GM18526 (cell line): ENCODE results near the gene DDB1.

Experiments
- POLR2A ChIP-seq: IDR thresholded peaks from 3 replicates; pipeline ENCODE4 v1.6.1; 2011; ENCODE audit not compliant: insufficient read length; ENCODE audit errors: extremely low read depth

Gene DDB1

DNA sequence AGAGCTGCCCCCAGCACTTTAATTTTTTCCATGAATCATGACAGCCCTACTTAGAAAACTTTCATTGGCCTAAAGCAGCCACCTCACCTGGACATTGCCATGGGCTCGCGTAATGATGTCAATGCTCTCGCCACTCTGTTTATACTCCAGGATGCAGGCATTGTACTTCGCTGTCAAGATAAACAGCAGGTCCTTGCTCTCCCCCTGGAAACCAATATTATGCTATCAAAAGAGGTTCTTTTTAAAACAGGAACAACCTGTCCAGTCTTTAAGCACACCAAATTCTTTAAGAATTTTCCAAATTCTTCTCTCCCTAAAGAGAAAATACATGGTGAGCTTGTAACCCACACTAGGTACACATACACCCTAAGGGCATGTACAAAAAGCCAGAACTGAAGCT, 3.0 kb downstream of the DDB1 start:
- no peak for TF ChIP-seq POLR2A

DNA sequence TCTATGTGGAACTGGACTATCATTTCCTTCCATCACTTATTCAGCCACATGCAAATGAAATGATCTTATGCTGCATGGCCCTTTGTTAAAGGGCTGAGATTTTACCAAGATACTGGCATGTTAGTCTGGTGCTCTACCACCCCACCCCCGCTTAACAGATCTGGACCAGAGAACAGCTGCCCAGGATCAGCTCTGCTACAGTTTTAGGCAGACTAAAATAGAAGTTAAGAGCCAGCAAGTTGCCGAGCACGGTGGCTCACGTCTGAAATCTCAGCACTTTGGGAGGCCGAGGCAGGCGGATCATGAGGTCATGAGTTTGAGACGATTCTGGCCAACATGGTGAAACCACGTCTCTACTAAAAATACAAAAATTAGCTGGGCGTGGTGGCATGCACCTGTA, 4.6 kb downstream of the DDB1 start:
- TF ChIP-seq POLR2A = no peak

DNA sequence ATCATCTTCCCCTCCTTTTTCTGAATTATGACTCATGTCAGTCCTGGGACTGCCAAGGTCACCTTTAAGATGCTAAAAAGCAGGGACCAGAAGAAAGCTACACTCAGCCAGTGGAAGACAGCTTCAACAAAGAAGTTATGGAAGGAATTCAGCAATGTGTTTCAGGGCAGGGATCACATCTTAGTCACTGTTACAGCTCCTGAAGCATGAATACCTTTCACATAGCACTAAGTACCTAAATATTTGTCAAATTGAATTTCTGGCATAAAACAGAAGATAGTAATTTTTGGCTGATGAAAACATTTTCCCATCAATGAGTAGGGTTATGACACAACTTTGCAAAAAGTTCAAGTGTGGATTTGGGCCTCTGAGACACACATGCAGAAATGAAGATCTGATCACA, 5.2 kb downstream of the DDB1 start:
- no peak for TF ChIP-seq POLR2A

DNA sequence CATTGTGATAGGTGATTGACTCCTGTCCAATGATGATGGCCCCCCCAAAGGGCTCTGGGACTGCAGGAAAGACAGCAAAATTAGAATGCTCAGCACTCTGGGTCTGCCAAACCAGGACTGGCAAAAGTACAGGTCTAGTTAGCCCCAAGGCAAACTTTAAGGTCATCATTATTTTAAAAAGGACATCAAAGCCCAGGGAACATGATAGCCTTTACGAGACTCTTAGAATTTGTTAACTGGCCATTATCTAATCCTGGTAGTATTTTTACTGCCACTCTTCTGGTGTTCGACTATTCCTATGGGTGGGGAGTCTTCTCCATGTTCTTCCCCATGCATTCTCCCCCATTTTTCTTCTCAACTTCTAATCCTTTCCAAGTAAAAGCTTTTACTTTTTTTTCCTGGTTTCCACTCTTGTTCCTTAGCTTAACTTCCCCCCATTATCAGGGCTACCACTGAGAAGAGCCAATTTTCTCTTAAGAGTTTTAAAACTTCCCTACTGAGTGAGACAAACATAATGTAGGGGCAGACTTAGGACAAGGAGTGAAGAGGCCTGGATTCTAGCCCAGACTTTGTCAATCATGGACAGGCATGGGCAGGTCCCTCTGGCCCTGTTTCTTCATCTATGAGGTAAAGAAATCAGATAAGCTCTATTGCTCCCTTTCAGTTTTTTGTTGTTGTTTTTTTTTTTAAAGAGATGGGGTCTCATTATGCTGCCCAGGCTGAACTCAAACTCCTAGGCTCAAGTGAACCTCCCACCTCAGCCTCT, 7.1 kb downstream of the DDB1 start:
- no peak for TF ChIP-seq POLR2A

DNA sequence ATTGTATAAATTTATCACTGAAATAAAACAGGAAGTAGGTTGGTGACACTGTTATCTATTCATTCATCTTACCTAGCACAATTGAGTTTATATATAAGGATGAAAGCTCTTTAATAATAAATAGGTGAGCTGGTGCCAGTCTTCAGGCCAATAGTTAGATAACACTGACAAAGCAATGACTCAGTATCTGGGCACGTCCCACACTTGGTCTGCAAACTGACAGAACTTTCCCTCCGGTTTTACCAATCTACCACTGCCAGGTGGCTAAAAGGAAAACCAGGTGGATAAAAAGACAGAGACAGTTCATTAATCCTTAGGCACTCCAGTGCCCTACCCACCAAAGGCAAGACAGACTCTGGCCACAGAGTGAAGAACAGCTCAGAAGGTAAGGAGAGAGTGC, 17.6 kb downstream of the DDB1 start:
- TF ChIP-seq POLR2A = no peak

DNA sequence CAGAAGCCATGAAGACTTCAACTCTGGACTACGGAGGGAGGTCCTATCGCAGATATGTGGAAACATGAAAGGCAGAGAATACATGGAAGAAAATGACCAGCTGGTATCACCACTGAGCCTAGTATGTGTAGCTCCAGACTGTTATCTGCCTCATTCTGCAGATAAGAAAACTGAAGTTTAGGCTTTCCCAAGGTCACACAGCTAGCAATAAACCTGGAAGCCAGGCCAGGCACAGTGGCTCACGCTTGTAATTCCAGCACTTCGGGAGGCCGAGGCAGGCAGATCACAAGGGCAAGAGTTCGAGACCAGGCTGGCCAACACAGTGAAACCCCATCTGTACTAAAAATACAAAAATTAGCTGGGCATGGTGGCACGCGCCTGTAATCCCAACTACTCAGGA, 22.2 kb downstream of the DDB1 start:
- TF ChIP-seq POLR2A = no peak

DNA sequence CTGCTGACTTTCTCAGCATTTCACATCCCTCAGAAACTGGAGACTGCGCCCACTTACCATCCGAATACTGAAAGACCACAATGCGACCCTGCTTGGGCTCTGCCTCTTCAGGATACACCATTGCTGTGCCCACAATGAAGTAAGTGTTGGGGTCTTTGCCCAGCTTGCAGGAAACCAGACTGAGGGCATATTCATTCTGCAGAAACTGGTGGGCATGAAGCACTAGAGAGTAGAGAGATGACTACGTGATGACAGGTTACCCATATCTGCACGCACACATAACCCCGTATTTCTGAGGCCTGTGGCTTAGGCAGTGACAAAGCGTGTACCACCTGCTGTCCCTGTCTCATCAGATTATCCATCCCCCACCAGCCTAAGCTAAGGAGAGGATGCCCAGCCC, 23.2 kb downstream of the DDB1 start:
- TF ChIP-seq POLR2A = no peak

DNA sequence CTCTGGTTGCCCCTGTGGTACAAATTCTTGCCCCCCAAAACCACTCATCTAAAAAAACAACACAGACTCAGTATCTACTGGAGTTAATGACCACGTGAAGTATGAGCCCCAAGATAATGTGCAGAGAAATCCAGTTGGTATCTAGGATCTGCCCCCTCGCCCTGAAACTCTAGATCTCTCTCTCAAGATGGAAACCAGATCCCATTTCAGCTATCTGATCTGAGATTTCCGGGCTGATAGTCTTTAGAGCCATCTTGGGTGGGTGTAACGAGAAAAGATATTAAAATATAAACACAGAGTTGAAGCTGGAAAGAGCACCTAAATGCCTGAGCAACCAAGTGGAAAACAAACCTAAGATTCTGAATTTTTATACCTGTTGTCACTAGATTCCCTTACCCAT, 23.8 kb downstream of the DDB1 start:
- TF ChIP-seq POLR2A = no peak

DNA sequence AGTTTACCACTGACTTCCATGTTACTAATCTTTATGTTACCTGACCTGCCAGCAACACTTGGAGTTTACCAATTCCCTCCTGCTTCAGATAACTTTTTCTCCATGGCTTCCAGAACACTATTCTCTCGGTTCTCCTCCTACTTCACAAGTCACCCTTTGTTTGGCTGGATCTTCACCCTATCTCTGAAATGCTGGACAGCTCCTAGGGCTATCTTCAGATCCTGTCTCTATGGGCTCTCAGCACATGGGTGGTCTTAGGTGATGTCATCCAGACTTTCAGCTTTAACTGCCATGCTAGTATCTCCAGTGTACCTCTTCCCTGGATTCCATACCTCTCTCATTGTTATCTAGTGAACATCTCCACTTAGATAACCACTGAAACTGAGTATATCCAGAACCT, 25.6 kb downstream of the DDB1 start:
- no peak for TF ChIP-seq POLR2A

DNA sequence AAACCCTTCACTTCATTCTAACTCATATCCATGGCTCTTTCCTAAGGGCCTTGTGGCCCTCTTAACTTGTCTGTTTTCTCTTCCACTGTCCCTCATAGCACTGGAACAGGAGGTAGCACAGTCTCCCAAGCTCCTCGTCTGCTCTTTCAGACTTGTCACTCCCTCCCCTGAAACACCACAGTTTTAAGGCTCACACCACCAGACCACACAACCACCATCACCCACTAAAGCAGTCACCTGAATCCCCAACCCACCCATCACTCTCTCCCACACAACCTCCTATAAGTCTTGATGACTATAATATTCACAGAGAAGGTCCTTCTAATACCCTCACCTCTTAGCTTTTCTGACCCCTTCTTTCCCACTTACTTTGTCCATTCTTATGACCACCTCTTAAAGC, 26.7 kb downstream of the DDB1 start:
- TF ChIP-seq POLR2A = no peak

DNA sequence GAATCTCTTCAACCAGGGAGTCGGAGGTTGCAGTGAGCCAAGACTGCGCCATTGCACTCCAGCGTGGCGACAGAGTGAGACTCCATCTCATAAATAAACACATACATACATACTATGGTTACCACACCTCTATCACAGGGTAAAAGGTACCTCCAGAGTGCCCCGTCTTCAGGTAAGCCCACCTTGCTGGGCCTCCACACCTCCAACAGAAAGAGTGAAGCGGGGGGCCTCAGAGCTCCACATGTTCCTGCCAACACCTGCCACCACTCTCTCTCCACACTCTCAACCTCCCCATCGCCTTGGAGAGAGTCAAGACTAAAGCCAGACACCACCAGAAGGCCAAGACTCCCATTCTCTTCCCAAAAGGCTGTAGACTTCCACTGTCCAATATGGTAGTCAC, 27.5 kb downstream of the DDB1 start:
- no peak for TF ChIP-seq POLR2A

DNA sequence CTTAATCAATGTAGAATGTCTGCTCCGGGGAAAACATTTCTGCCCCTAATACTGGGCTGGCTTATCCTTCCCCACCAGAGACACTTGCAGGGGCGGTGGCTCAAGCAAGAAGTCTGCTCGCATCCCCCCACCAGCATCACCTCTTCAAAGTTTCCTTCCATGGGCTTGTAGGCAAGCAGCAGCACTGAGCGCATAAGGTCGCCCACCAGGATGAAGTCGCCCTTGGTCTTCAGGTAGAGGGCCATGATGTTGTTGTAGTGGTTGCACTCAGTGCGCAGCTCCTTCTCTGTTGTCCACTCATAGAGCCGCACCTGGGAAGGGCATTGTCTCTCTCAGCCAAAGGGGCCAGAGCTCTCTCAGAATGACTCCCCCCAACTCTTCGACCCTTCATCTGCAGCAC, 29.2 kb downstream of the DDB1 start:
- TF ChIP-seq POLR2A = no peak

DNA sequence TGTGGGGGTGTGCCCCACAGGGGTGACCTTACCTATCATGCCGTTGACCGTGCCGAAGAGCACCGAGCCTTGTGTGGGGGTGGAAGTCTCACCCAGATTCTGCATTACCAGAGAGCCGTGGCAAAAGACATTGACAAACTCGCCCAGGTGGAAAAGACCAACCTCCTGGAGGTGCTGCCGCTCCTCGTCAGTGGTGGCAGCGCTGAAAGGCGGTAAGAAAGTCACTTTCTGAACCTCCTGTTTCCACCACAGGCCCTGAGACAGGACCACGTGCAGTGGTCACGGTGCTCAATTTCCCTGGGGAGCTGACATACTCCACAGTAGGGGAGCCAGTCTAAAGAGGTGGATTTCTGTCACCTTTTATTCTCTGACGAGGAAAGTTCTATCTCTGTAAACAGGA, 30.4 kb downstream of the DDB1 start:
- no peak for TF ChIP-seq POLR2A

DNA sequence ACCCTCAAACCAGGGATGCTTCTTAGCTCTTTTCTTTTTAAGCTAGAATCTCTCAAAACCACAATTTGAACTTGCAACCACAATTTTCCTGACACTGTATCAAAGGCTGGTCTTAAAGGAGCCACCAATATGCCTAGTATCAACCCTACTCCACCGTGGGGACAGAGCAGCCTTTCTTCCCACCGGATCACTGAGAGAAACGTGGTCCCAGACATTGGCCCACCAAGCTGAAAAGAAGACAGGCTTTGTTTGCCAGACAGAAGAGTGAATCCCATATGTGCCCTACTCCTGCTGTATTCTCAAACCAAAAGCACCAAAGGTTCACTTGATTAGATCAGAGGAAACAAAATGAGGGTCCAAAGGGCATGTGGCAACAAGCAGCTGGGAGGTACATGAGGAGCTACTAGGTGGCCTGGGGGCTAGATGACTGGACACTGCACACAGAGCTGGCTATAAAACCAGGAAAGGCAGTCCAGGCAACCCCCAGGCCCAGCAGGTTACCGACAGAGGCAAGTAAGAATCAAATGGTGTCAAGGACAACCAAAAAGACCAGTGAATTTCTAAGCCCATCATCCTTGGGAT, 34.2 kb downstream of the DDB1 start:
- no peak for TF ChIP-seq POLR2A

DNA sequence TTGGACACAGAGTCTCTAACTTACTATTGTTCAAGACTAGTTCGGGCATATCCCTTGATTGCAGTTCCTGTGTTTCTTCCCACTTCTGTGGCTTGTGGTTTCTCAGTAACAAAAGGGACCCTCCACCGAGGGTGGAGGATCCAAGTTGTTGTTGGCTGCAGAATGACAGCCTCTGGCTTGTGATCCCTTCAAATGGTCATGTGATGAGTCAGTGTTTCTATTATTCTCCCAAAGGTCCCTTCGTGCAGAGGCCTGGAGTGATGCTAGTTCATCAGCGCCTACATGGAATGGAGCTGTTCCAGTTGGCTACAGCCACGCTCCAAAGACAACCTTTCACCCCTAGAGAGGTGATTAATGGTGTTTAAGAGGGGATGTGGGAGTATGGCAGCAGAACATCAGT, 35.2 kb downstream of the DDB1 start:
- TF ChIP-seq POLR2A = no peak

DNA sequence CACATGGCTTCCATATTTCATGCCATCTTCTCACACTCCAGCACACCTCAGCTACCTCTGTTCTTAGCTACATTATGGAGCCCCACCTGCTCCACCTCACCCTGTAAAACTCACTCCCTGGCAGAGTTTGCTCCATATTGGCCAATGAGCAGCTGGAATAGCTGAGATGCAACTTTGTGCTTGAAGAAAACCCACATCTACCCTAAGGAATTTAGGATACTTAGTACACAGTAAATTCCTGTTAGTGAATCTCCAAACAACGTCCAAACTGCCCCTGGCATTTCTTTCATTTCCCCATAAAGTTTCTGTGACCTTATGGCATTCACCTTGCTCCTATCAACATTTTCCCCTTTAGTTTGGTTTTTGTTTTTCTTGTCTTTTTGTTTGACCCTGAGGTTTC, 35.6 kb downstream of the DDB1 start:
- TF ChIP-seq POLR2A = no peak

DNA sequence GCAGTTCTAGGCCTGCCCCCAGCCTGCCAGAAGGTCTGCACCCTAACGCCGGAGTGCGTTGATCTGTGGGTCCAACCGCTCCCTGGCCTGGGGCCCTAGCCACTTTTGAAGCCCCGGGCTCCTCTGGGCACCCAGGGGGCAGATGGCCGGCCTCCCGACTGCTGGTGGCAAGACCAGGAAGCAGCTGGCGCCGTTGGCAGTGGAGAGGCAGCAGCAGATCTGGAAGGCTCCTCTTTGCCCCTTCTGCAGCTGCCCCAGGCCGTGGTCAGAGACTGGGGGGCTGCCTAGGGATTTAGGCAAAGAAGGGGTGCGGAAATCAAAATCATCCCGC, 37.3 kb downstream of the DDB1 start:
- no peak for TF ChIP-seq POLR2A
